NCI-H187 treated with DMSO at 0.1 percent for 48 hours (cell line): Measurements from ENCODE around the gene C1D.
"Not testable (repeated sequence)": the region's sequence is repeated elsewhere in the genome, so short reads cannot be mapped to it uniquely, and the experiment has no call there.

Experiments used
- DNase-seq: peaks from one replicate; lab custom pipeline; 2025; lab: John Stamatoyannopoulos, UW

C1D gene

GRCh38 chr2:68062680-68063387, at the start of gene C1D:
C1D (minus strand) TSS chr2:68063004; CDS start chr2:68047310, 15,694 bp downstream.
- DNase-seq, result peak; percentile 80

GRCh38 chr2:68110102-68110501, 47.3 kb upstream of the C1D start:
- no peak for DNase-seq

- no peak for DNase-seq
These were observed 45.3 kb upstream of the C1D start for GRCh38 chr2:68108120-68108519.

GRCh38 chr2:68107475-68107874, 44.7 kb upstream of the C1D start:
- no peak for DNase-seq

GRCh38 chr2:68104111-68104835, 41.5 kb upstream of the C1D start:
- DNase-seq, result peak; percentile 3

- DNase-seq, result no peak
These were observed 40.9 kb upstream of the C1D start for GRCh38 chr2:68103709-68104055.

DNA sequence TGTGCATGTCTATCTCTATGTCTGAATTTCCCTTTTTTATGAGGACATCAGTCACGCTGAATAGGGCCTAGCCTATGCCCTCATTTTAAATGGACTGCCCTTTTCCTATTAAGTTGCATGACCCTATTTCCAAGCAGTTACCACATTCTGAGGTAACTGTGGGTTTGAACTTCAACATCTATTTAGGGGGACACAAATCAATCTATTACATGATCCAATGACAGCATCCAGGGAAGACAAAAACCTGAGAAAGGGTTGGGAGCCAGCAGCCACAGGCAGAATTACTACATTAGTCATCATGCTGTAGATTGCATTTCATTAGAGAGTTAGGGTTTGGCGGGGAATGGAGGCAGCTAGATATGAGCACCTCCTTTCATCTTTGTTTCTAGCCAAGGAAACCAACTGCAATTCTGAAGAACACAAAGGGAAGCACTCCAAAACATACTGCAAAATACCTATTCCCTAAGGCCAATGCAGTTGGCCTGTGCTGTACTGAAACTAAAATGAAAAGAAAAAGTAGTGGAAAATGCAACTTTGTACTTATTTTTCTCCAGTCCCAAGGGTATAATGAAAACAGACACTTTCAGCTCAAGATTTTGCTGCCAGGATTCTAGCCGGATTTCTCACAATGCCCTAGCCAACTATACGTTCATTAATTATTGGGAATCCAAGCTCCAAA, 40.4 kb upstream of the C1D start:
- DNase-seq, result no peak

- DNase-seq, result no peak
These were observed 37.4 kb upstream of the C1D start for GRCh38 chr2:68100189-68100588.

GRCh38 chr2:68099260-68099659, 36.5 kb upstream of the C1D start:
- no peak for DNase-seq

DNA sequence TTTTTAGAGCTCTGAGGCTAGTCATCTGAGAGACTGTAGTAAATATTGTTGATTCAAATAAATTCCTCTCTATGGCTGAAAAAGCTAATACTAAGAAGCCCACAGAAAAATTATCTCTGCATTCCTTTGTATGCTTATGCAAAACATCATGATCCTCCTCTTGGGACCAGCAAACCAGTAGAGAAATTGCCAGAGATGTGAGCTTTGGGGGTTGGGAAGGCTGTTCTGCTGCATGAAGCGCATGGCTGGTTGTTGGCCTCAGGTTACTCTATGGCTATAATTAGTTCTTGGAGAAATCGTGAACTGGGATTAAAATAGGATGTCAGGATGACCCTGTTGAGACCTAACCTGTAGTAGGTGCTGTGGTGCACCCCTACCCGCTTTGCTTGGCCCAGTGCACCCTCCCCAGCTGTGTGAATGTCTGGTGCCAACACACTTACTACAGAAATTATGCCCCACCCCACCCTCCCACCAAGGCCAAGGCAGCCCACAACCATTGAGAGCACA, 35.5 kb upstream of the C1D start:
- DNase-seq, result no peak

DNA sequence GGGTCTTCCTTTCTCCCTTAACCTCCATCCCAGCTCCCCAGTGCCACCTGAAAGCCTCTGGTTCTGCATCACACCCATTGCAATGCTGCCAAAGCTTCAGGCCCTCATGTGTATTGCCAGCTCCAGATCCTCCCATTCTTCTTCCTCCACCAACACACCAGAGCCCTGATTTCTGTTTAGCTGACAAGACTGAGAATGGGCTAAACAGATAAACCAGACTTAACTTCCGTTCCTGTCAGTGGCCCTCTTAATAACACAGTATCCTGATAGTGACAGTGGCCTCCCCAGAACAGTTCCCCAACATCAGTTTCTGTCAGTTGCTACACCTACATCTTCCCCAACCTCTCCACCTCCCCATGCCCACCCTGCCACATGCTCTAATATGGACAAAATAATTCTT, 31.3 kb upstream of the C1D start:
- no peak for DNase-seq

DNA sequence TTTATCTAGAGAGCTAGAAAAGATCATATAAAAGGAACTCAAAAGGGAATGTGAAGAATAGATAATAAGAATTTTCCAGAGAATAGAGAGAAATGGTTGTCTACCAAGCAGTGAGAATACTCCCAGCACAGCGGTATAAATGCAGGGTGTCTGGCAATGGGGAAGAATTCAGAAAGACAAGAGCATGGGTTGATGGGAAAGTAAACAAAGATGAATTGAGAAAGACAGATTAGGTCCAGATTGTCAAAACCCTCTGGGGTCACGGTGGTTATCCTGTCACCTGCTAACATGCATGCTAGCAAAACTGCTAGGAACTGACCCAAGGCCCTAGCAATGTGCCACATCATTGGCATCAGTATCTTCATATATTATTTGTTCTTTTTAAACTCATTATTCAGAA, 30.8 kb upstream of the C1D start:
- DNase-seq, result no peak

DNA sequence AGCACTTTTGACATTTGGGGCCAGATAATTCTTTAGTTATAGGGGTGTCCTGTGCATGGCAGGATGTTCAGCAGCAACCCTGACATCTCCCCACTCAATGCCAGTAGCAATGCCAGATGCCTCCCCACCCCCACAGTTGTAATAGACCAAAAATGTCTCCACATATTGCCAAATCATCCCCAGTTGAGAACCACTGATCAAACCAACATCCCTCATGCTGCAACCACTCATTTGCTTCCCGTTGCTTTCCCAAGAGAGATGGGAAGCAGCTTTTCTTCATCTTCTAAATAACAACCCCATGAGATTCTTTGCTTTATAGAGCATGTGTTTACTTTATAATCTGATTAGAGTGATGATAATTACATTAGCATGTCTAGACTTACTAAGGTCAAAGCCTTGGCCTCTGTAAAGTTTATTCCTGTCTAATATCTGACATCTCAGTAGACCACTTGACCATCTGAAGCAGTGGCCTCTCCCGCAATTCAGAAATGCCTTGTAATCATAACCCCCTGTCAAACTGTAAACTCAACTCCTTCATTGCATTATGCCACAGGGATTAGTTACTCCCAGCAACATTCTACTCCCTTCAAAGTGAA, 28.7 kb upstream of the C1D start:
- DNase-seq, result no peak

DNA sequence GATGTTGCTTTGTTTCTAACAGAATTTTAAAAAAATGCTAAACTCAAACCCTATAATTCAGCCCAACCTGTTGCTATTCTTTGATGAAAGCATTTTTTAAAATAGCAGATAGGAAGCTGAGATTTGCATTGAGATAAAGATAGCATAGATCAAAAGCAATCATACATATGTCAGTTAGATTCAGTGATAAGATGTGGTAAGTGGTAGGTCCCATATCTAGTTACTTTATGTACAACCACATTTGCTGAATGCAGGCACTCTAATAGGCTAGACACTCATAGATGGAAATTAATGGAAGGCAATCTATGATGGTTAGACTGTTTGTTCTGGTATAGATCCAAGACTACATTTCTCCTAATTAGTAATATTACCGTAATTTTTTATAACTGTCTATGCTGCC, 27.2 kb upstream of the C1D start:
- no peak for DNase-seq

DNA sequence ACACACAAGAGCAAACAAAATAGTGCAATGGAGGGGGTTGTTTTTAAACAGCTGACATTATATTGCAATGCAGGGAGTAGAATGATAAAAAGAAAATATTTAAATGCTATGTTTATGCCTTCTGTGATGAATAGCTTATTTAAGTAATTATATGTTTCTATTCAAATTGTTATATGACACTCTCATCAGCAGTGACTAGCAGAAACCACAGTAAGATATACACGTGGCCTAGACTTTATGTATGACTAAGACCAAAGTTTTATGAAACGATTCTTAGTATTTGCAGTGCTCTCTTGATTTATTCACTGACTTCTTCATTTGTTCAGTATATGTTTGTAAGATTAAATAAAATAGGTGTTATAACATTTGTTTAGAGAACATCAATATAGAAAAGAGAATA, 26.1 kb upstream of the C1D start:
- DNase-seq, result no peak

DNA sequence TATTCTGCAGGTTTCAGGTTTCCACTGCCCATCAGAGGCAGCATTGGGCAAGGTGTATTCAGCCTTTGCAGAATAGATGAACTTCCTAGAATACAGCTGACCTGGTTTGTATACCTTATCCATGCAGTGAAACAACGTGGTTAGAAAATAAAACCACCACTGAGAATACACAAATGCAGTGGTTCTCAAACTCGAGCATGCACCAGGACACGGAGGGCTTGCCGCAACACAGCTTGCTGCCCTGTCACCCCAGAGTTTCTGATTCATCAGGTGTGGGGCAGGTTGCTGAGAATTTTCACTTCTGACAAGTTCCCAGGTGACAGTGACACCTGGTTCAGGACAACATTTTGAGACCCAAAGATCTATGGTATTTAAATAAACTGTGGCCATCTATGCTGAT, 23.4 kb upstream of the C1D start:
- DNase-seq, result no peak

- no peak for DNase-seq
These were observed 20.5 kb upstream of the C1D start for GRCh38 chr2:68083346-68083745.

DNA sequence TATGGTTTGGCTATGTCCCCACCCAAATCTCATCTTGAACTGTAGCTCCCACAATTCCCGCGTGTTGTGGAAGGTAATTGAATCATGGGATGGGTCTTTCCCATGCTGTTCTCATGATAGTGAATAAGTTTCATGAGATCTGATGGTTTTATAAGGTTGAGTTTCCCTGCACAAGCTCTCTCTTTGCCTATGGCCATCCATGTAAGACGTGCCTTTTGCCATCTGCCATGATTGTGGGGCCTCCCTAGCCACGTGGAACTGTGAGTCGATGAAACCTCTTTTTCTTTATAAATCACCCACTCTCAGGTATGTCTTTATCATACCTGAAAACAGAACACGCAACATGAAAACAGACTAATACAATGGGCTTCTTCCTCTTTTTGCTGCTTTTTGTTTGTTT, 11.2 kb upstream of the C1D start:
- DNase-seq, result no peak

DNA sequence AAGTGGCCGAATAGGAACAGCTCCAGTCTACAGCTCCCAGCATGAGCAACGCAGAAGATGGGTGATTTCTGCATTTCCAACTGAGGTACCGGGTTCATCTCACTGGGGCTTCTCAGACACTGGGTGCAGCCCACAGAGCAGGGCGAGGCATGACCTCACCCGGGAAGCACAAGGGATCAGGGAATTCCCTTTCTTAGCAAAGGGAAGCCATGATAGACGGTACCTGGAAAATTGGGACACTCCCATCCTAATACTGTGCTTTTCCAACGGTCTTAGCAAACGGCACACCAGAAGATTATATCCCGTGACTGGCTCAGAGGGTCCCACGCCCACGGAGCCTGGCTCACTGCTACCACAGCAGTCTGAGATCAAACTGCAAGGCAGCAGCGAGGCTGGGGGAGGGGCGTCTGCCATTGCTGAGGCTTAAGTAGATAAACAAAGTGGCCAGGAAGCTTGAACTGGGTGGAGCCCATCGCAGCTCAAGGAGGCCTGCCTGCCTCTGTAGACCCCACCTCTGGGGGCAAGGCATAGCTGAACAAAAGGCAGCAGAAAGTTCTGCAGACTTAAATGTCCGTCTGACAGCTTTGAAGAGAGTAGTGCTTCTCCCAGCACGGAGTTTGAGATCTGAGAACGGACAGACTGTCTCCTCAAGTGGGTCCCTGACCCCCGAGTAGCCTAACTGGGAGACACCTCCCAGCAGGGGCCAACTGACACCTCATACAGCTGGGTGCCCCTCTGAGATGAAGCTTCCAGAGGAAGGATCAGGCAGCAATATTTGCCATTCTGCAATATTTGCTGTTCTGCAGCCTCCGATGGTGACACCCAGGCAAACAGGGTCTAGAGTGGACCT, 1.2 kb upstream of the C1D start:
- not testable (repeated sequence) for DNase-seq

DNA sequence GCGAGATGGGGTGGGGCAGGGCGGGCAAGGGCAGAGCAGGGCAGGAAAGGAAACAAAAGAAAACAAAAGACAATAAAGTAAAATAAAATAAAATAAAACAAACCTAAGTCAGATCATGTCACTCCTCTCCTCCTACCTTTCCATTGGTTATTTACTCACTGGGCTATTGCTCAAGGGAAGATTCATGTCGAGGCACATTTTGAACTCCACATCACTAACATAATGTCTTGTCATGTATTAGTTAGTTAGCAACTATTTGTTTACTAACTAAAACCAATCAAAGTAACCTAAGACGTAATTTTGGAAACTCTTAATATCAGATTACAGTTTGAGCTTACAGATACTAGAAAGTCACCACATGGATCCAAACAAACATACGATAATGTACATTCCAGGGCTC, 2.2 kb downstream of the C1D start:
- no peak for DNase-seq

DNA sequence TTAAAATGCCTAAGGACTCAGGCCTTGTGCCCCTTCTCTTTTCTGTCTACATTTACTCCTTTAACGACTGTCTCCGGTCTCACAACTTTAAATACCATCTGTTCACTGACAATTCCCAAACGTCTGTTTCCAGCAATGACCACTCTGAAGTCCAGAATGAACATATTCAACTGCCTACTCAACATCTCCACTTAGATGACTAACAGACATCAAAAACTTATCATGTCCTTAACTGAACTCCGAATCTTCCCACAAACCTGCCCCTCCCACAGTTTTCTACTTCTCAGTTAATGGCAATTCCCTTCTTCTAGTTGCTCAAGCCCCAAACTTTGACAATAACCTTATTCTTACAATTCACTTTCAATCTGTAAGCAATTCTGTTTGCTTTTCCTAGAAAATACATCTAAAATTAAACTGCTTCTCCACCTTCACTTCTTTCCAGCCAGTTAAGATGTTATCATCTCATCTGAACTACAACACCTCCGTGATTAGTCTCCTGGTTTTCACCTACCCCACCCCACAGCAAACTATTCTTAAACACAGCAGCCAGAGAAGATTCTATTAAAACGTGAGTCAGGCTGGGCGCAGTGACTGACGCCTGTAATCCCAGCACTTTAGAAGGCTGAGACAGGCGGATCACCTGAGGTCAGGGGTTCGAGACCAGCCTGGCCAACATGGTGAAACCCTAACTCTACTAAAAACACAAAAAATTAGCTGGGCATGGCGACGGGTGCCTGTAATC, 2.8 kb downstream of the C1D start:
- no peak for DNase-seq
